NB4 (cell line): ENCODE data around the gene MGST3.

Experiments used
- CTCF ChIP-seq: IDR thresholded peaks from one replicate; pipeline ENCODE4 v1.5.1; 2012; ENCODE audit warnings: low read depth, low read length
- MAX ChIP-seq: IDR thresholded peaks from 2 replicates; pipeline ENCODE4 v1.6.1; 2011; ENCODE audit warnings: low read depth, low read length
- POLR2A ChIP-seq: IDR thresholded peaks from 2 replicates; pipeline ENCODE4 v1.6.1; 2011; ENCODE audit warnings: mild to moderate bottlenecking; ENCODE audit not compliant: insufficient read length; ENCODE audit errors: extremely low read depth

- TF ChIP-seq CTCF (no peak), POLR2A (no peak), MAX (no peak)
Measured at GRCh38 chr1:165616987-165617546, 14.0 kb upstream of the MGST3 start.
